PC-3 (cell line): ENCODE data around the gene A3GALT2.

Experiments used
- EZH2 ChIP-seq: fragments of 300-600 bp; sonication (generic); IDR thresholded peaks from one replicate; pipeline ENCODE4 v1.6.1; 2017; ENCODE audit warnings: antibody characterized with exemption, mild to moderate bottlenecking, low read length; ENCODE audit not compliant: unreplicated experiment
- TF ChIP-seq, protein P1 (sequence below): fragments of 300-600 bp; sonication (generic); conservative IDR thresholded peaks from 2 replicates; pipeline ENCODE4 v1.5.1; 2017; ENCODE audit warnings: antibody characterized with exemption, low read depth, mild to moderate bottlenecking, low read length

DNA sequence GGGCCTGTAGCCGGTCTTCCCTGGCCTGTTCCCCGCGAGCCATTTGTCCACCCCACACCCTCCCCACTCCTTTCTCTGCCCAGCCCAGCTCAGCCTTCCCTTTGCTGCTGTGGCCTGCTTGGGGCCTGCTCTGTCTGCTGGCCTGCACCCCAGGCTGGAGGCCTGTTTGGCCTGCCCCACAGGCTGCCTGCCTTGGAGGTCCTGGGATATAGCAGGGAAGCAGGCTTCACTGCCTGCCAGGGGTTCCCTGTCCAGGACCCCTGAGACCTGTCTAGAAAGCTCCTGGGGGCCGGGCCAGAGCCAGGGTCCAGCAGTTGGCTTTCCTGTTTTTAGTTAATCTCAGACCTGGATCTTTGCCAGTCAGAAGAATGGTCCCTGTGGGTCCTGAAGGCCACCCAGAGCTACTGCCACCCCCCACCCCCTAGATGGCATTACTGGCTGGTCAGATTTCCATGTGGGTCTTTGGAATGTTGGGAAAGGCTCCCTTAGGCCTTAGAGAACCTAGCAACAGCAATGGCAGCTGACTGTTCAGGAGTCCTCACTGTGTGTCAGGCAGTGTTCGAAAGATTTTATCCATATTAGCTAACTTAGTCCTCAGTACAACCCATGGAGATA is 56.9 kb downstream of the A3GALT2 start:
- TF ChIP-seq EZH2 = no peak
- TF ChIP-seq, protein P1, sequence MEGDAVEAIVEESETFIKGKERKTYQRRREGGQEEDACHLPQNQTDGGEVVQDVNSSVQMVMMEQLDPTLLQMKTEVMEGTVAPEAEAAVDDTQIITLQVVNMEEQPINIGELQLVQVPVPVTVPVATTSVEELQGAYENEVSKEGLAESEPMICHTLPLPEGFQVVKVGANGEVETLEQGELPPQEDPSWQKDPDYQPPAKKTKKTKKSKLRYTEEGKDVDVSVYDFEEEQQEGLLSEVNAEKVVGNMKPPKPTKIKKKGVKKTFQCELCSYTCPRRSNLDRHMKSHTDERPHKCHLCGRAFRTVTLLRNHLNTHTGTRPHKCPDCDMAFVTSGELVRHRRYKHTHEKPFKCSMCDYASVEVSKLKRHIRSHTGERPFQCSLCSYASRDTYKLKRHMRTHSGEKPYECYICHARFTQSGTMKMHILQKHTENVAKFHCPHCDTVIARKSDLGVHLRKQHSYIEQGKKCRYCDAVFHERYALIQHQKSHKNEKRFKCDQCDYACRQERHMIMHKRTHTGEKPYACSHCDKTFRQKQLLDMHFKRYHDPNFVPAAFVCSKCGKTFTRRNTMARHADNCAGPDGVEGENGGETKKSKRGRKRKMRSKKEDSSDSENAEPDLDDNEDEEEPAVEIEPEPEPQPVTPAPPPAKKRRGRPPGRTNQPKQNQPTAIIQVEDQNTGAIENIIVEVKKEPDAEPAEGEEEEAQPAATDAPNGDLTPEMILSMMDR = no peak
